Keratinocyte (primary cell): Measurements from ENCODE around the gene SIGMAR1.

Experiments
- EZH2 ChIP-seq: IDR thresholded peaks from one replicate; pipeline ENCODE4 v1.6.1; 2012; ENCODE audit warnings: inconsistent platforms, mild to moderate bottlenecking, low read length, moderate library complexity
- TF ChIP-seq, protein P1 (sequence below), 3 experiments: IDR thresholded peaks in 1 of 3; conservative IDR thresholded peaks in 1 of 3; optimal IDR thresholded peaks in 1 of 3; 2 replicates in 2 of 3; 3 replicates in 1 of 3; pipeline versions ENCODE3 to v1.5.1; 2011; ENCODE audit warnings: low read length in 3 of 3, mild to moderate bottlenecking in 3 of 3, moderate library complexity in 2 of 3, control low read depth in 1 of 3, inconsistent platforms in 1 of 3; ENCODE audit not compliant: insufficient read depth in 2 of 3; ENCODE audit errors: extremely low read depth in 1 of 3

DNA sequence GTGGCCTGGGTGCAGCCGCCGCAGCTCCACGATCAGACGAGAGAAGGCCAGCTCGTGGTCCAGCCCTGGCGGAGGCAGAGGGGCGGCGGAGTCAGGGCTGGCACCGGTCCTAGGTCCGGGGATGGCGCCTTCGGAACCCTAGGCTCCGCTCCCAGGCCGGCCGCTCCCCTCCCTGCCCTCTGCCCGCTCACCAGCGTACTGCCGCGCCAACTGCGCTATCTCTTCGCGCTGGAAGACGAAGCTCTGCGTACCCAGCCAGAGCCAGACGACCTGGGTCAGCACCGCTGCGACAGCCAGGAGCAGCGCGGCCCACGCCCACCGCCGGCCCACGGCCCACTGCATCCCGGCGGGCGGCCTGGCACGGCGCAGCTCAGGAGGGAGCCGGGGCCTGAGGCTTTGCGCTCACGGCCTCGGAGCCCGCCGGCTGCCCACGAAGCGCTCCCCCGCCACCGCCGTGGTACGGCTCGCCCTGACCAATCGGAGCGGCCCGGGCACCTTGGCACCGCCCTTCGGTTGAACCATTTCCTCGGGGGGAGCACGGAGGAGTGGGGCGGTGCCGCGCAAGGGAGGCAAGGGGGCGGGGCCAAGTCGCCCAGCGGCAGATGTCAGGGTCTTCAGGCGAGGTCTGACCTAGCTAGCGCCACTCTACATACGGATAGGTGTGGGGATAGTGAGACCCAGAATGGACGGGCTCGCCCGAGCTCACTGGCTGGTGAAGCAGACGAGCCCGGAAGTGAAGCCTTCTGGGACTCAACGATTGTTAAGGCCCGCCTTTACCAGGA lies at the start of gene SIGMAR1:
- TF ChIP-seq, protein P1, sequence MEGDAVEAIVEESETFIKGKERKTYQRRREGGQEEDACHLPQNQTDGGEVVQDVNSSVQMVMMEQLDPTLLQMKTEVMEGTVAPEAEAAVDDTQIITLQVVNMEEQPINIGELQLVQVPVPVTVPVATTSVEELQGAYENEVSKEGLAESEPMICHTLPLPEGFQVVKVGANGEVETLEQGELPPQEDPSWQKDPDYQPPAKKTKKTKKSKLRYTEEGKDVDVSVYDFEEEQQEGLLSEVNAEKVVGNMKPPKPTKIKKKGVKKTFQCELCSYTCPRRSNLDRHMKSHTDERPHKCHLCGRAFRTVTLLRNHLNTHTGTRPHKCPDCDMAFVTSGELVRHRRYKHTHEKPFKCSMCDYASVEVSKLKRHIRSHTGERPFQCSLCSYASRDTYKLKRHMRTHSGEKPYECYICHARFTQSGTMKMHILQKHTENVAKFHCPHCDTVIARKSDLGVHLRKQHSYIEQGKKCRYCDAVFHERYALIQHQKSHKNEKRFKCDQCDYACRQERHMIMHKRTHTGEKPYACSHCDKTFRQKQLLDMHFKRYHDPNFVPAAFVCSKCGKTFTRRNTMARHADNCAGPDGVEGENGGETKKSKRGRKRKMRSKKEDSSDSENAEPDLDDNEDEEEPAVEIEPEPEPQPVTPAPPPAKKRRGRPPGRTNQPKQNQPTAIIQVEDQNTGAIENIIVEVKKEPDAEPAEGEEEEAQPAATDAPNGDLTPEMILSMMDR (optimal IDR thresholded peaks at IDR 0.05 in 1 of 3, IDR thresholded peaks at IDR 0.05 in 1 of 3, conservative IDR thresholded peaks at IDR 0.05 in 1 of 3; ENCODE audit: extremely low read depth in 1 of 3, insufficient read depth in 2 of 3, low read length in 3 of 3) = no peak
- no peak for TF ChIP-seq EZH2
